Hematopoietic multipotent progenitor cell (in vitro differentiated cells): ENCODE measurements around the gene OXSM. TPM values are rescaled to one million over a fixed set of nuclear protein-coding genes. Genes with fewer than 3 reads are reported as not detected.

ENCODE experiments used
- DNase-seq, 3 donors: peaks; one replicate each; pipeline ENCODE4 v3.0.0-alpha.2; 2011 to 2015; ENCODE audit warnings: low read depth in 2 of 3, low spot score in 2 of 3
- total RNA-seq: library from RNA; depleted of rRNA; stranded (reverse); fragments of >200 nt; gene quantifications from one replicate; pipeline ENCODE4 v1.2.3, GENCODE V29; 2012

Gene OXSM
- 5.4 TPM for total RNA-seq

DNA sequence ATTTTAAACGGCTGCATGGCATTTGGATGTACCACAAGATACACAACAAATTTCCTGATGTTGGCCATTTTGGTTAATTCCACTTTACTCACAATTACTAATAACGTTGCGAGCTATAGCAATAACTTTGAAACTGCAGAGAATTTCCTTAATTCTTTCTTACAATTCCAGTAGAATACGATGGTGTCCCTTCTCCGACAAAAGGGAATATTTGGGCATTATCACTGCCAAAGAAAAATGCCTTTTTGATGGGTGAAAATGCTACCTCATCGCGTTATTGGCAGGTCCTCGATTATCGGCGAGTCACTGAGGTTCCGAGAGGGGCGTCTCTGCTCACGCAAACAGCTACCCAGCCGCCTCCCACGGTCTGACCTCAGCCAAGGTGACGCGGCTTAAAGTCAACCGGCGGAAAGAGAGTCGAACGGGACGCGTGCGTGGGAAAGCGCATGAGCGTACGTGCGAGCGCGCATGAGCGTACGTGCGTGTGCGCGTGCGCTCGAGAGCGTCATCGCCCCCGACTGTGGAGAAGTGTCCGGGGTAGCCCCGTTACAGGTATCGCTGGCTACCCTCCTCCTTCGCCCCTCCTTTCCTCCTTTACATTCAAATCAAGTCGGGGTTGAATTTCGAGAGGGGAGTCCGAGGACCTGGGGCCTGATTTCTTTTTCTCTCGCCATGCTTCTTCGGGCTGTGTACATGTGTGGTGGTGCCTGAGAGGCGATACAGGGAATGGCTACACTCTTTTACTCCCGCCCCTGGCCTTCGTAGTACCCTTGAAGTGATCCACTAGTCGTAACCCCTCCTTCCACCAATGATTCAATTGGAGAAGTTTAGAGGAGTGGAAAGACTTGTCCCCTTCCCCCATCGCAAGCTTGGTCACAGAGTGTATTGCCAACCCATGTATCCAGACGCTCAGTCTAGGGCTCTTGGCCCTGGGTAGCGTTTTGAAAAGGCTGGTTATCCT, at the start of gene OXSM:
Gene OXSM, plus strand, starts transcription at position 495 of the 961 bp plus-strand sequence. CDS start 931 bp downstream, outside the sequence.
- peak; percentile 83 to 96 (median 93) for DNase-seq

- DNase-seq: peak in 1 of 3 donors; percentile 11
Measured at GRCh38 chr3:25744470-25744869, 45.4 kb upstream of the OXSM start.

DNA sequence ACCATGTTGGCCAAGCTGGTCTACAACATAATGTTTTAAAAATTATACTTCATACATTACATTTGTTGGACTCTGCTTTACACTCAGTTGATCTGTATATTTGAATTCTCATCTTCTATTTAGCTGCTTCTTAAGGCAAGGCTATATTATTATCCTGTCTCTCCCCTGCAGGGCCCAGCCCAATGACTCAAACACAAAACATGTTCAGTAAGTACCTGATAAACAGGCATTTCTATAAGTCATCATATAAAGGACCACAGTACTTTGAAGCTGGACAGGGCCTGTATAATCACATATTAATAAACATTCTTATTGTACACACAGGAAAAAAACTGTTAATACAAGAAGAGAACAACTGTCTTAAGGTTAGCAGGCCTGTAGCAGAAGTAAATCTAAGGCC, 42.9 kb upstream of the OXSM start:
- no peak for DNase-seq

DNA sequence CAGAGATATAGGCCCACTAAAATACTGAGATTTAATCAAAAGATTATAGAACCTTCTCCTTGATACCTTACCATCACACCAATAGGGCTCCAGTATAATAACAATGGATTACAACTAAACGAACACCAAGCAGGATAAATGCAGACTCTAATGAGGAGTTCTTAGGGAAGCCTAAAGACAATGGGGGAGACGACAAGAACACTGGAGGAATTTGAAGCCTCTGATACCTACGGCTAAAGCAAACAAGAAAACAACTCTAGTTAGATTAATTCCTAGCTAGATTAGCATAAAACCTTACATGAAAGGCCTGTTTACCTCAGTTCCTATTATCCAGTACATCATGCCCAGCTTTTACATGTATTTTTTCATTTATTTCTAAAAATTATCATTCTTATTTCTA, 41.7 kb upstream of the OXSM start:
- no peak for DNase-seq

DNA sequence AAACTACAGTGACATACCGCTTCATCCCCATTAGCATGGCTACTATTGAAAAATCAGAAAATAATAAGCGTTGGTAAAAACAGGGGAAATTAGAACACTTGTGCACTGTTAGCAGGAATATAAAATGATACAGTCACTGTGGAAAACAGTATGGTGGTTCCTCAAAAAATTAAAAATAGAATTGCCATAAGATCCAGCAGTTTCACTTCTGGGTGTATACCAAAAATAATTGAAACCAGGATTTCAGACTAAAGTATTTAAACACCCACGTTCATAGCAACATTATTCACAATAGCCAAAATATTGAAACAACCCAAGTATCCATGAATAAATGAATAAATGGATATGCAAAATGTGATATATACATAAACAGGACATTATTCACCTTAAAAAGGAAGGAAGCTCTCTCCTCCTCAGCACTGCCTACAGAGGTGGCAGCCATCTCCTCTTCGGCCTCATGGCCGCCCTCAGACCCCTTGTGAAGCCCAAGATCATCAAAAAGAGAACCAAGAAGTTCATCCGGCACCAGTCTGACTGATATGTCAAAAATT, 40.8 kb upstream of the OXSM start:
- no peak for DNase-seq

GRCh38 chr3:25751048-25751447, 38.8 kb upstream of the OXSM start:
- no peak for DNase-seq

- no peak for DNase-seq
Measured at GRCh38 chr3:25751725-25752124, 38.2 kb upstream of the OXSM start.

DNA sequence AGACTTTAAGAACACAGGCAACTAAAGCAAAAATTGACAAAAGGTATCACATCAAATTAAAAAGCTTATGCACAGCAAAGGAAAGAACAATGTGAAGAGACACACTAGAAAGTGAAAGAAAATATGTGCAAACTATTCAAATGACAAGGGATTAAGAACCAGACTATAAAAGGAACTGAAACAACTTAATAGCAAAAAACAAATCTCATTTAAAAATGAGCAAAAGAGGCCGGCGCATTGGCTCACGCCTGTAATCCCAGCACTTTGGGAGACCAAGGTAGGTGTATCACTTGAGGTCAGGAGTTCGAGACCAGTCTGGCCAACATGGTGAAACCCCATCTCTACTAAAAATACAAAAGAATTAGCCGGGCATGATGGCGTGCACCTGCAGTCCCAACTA, 21.0 kb upstream of the OXSM start:
- no peak for DNase-seq

- DNase-seq: no peak
Measured at GRCh38 chr3:25775936-25776335, 14.0 kb upstream of the OXSM start.

- no peak for DNase-seq
Measured at GRCh38 chr3:25780618-25781017, 9.3 kb upstream of the OXSM start.

DNA sequence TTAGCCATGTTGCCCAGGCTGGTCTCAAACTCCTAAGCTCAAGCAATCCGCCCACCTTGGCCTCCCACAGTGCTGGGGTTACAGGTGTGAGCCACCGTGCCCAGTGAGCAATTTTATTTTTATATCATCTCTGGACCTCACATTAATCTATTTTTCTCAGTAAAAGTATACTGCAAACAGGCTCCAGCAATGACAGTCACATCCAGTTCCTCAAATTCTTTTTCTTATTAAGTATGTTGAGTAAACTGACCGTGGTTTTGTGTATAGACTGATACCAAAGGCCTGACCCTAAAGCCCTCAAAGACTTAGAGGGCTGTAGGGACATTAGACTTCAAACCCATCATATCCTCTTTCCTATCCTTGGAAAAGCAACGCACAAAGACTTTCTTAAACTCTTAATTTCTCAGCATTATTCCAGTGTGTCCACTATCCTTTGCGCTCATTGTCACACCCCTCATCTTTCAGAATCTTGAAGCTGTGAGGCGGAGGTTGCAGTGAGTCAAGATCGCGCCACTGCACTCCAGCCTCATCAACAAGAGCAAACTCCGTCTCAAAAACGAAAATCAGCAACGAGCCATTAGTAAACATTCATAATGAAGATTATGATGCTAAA, 8.6 kb upstream of the OXSM start:
- no peak for DNase-seq

DNA sequence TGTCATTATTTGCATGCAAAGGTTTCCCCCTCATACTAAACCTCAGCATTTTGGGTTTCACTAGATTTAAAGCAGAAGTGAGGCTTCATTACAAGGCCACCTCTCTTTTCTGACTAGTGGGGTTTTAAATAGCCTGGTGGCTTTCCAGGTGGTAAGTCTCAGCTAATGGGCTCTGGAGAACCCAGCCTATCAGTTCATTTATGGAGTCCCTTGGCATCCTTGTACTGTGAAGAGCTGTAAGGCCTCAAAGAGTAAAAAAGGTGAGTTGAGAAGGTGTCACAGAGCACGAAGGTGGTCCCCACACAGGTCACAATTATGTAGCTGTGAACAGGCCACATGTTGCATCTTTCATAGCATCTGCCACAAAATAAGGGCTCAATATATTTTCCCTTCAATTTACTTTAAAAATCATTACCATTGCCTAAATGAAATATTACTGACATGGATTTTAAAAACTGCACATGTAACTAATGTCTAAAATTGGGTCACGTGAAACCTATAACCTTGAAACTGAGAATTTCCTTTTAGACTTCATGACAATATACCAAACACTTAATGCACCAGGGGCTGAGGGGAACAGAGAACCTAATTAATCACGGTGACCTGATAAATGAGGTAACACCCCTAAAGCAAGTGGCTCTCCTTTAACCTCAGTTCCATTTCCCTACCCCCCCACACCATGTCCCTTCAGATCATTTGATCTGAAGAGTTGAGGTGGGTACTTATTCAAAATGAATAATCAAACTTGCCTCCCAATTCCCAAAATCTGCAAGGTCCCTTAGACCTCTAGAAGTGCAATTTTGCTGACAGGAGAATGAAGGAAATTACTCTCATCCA, 7.9 kb upstream of the OXSM start:
- no peak for DNase-seq

GRCh38 chr3:25782636-25782937, 7.3 kb upstream of the OXSM start:
- DNase-seq: no peak

DNA sequence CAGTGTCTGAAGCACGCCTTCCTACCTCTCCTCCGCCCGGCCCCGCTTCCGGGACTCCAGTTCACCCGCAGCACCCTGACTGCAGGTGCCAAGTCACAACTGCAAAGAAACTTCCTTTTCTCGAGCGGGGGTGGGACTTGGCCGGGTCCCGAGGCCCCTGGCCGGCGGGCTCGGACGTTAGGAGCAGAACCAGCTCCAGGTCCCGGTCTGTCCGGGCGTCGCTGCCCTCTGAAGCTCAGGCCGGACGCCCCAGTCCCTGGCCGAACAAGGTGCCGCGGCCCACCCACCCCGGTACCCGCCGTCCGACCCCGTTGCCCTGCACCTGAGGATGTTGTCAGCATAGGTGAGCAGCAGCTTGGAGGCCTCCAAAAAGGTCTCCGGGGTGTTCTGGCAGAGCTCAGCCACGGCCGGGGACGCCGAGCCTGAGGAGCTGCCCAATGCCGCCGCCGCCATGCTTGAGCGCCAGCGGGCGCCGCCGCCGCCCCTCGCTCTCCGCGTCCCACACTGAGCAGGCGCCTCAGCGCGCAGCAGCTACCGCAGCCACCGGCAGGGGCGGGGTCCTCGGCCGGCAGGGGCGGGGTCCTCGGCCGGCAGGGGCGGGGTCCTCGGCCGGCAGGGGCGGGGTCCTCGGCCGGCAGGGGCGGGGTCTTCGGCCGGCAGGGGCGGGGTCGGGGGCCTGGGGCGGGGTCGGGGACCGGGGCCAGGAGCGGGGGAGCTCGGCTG, 6.8 kb upstream of the OXSM start, which contains the start of gene NGLY1:
Gene NGLY1, minus strand, starts transcription at position 506 of the 723 bp plus-strand sequence. Its CDS starts 53 bp downstream, at position 453.
- DNase-seq: peak; percentile 74 to 88 (median 83)

DNA sequence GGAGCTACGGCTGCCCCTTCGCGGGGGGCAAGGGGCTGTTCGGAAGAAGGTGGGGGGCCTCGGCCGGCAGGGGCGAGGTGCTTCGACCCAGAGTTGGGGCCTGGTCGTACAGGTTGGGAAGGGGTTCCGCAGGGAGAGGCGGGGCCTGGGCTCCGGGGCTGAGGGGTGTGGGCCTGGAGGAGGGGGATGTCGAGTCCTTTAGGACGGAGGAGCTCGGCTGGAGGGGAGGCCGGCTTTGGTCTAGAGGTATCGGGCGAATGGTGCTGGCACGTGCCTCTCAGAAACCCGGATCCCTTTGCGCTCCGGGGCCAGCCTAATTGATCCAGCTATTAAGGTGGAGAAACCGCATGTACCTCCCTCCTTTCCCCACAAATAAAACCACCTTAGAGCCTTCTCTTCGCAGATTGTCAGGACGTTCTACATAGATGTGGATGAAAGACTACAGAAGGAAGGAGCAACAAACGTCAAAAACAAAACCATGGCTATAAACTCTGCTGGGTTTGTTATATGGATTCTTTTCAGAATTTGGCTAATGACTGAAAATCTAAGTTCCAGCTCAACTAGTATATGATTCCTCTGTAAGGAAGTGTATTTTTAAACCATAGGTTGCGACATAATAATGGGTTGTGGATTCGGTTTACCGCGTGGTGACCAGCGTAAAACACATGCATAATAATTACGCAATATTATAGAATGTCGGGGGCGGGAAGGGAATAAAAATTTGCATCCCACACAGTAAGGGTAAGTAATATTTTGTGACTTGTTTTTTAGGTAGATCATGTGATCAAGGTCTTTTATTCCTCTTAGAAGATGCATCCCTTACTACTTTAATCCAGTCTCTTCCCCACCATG, 6.0 kb upstream of the OXSM start:
- DNase-seq: peak; percentile 34 to 63 (median 56)

- DNase-seq: no peak
Measured at GRCh38 chr3:25784971-25785370, 4.9 kb upstream of the OXSM start.

- DNase-seq: no peak
Measured at GRCh38 chr3:25785826-25786225, 4.1 kb upstream of the OXSM start.

DNA sequence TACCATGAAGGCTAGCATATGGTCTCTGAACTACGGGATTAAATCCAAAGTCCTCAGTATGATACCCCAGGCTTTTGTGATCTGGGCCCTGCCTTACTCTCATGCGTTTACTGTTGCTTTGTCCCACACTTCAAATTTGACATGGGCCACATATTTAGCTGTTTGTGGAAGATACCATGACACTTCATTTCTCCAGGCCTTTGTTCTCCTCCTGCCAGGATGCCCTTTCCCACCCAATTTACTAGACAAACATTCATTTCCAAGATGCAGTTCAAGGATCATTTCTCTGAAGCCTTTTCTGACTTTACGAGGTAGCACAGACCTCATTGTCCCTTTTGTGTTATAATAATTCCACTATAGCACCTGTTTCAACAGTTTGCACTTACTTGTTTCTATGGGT, 2.2 kb upstream of the OXSM start:
- DNase-seq: no peak

DNA sequence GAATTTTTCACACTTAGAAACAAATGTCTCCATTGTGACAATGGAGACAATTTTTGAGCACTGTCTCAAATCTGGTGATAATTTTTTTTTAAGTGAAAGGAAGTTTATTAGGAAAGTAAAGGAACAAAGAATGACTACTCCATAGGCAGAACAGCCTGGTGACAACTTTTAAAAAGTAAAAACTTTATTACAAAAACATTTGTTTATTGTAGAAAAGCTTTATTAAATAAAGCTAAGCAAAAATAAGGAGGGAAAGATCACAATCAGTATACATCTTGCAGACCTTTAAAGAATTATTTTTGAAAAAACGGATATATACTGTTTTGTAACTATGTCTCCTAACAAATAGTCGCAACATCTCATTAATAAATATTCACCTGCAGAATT, 688 bp upstream of the OXSM start:
- no peak for DNase-seq
